SK-N-SH treated with all-trans-retinoic acid at 6 μM for 48 hours (cell line): ENCODE data around the gene ATP9A.

ENCODE experiments used
- ATAC-seq: fragments of 200-7000 bp; cut with Tn5 transposase; 3 replicates; pipeline ENCODE4 v1.9.1; 2020; ENCODE audit warnings: mild to moderate bottlenecking, moderate library complexity
- ARNTL ChIP-seq: fragments of 450-650 bp; formaldehyde crosslinking; IDR thresholded peaks from 2 replicates; pipeline ENCODE4 v1.5.0; 2020; ENCODE audit warnings: low read depth, mild to moderate bottlenecking, moderate library complexity, borderline replicate concordance
- BACH2 ChIP-seq: fragments of 250-450 bp; sonication (Bioruptor Pico); IDR thresholded peaks from 2 replicates; pipeline ENCODE4 v1.9.0; 2021; ENCODE audit warnings: mild to moderate bottlenecking, borderline replicate concordance
- CSDC2 ChIP-seq: fragments of 250-450 bp; sonication (Bioruptor Pico); IDR thresholded peaks from 2 replicates; pipeline ENCODE4 v1.5.0; 2020; ENCODE audit warnings: mild to moderate bottlenecking, moderate library complexity
- ESRRG ChIP-seq: fragments of 250-450 bp; sonication (Bioruptor Pico); IDR thresholded peaks from 2 replicates; pipeline ENCODE4 v1.6.1; 2021; ENCODE audit warnings: mild to moderate bottlenecking
- GLIS3 ChIP-seq: fragments of 250-450 bp; sonication (Bioruptor Pico); IDR thresholded peaks from 2 replicates; pipeline ENCODE4 v1.5.0; 2020; ENCODE audit warnings: mild to moderate bottlenecking, moderate library complexity
- ISL1 ChIP-seq: fragments of 250-450 bp; sonication (Bioruptor Pico); IDR thresholded peaks from 2 replicates; pipeline ENCODE4 v2.1.2; 2022; ENCODE audit warnings: mild to moderate bottlenecking, moderate library complexity
- RARB ChIP-seq: fragments of 250-450 bp; sonication (Bioruptor Pico); IDR thresholded peaks from 2 replicates; pipeline ENCODE4 v1.8.0; 2021; ENCODE audit warnings: mild to moderate bottlenecking, moderate library complexity
- SNAI2 ChIP-seq: fragments of 250-450 bp; sonication (Bioruptor Pico); IDR thresholded peaks from 2 replicates; pipeline ENCODE4 v1.5.0; 2020; ENCODE audit warnings: mild to moderate bottlenecking, moderate library complexity
- TCF4 ChIP-seq: fragments of 250-450 bp; sonication (Bioruptor Pico); IDR thresholded peaks from 2 replicates; pipeline ENCODE4 v1.8.0; 2021; ENCODE audit warnings: mild to moderate bottlenecking, moderate library complexity, borderline replicate concordance
- TOX ChIP-seq: fragments of 250-450 bp; sonication (Bioruptor Pico); IDR thresholded peaks from 2 replicates; pipeline ENCODE4 v1.8.0; 2021; ENCODE audit warnings: mild to moderate bottlenecking, moderate library complexity, borderline replicate concordance
- ZFP3 ChIP-seq: fragments of 250-450 bp; sonication (Bioruptor Pico); IDR thresholded peaks from 2 replicates; pipeline ENCODE4 v1.5.0; 2020; ENCODE audit warnings: mild to moderate bottlenecking, moderate library complexity
- ZFP30 ChIP-seq: fragments of 450-650 bp; formaldehyde crosslinking; IDR thresholded peaks from 2 replicates; pipeline ENCODE4 v1.5.0; 2022; ENCODE audit warnings: mild to moderate bottlenecking, moderate library complexity
- ZNF565 ChIP-seq: fragments of 450-650 bp; formaldehyde crosslinking; conservative IDR thresholded peaks from 2 replicates; pipeline ENCODE4 v1.5.0; 2020; ENCODE audit warnings: low read depth, mild to moderate bottlenecking, moderate library complexity
- ZNF70 ChIP-seq: fragments of 450-650 bp; formaldehyde crosslinking; IDR thresholded peaks from 2 replicates; pipeline ENCODE4 v1.5.0; 2020; ENCODE audit warnings: mild to moderate bottlenecking, moderate library complexity
- ZNF8 ChIP-seq: fragments of 450-650 bp; formaldehyde crosslinking; IDR thresholded peaks from 2 replicates; pipeline ENCODE4 v1.5.0; 2020; ENCODE audit warnings: mild to moderate bottlenecking, moderate library complexity
- TF ChIP-seq, protein P1 (sequence below): fragments of 250-450 bp; sonication (Bioruptor Pico); IDR thresholded peaks from 2 replicates; pipeline ENCODE4 v1.5.1; 2020; ENCODE audit warnings: low read depth, mild to moderate bottlenecking, moderate library complexity
- TF ChIP-seq, protein P2 (sequence below): fragments of 250-450 bp; sonication (Bioruptor Pico); IDR thresholded peaks from 2 replicates; pipeline ENCODE4 v1.5.1; 2021; ENCODE audit warnings: mild to moderate bottlenecking, moderate library complexity
- TF ChIP-seq, protein P3 (sequence below): fragments of 250-450 bp; sonication (Bioruptor Pico); IDR thresholded peaks from 2 replicates; pipeline ENCODE4 v1.5.0; 2020; ENCODE audit warnings: mild to moderate bottlenecking, moderate library complexity
- TF ChIP-seq, protein P4 (sequence below): fragments of 250-450 bp; sonication (Bioruptor Pico); IDR thresholded peaks from 2 replicates; pipeline ENCODE4 v1.8.0; 2021; ENCODE audit warnings: low read depth, mild to moderate bottlenecking, moderate library complexity, borderline replicate concordance
- TF ChIP-seq, protein P5 (sequence below): fragments of 250-450 bp; sonication (Bioruptor Pico); IDR thresholded peaks from 2 replicates; pipeline ENCODE4 v1.8.0; 2020; ENCODE audit warnings: mild to moderate bottlenecking, moderate library complexity, borderline replicate concordance

The ATP9A gene

DNA sequence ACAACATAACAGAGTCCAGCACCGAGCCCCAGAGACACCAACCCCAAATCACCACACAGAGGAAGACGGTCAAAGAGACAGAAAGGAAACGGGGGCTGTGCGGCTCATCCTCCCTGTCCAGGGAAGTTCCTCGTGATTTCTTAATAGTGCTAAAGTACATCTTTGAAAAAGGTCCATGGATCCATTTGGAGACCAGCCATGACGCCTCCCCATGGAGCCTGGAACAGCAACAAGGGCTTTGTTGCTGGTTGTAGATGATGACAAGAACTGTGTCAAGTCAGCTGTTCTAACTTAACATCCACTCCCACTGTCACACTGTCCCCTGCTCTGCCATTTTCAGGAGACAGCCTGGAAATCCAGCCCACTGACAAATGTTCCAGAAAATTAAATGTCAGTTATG, 99.7 kb downstream of the ATP9A start:
- TF ChIP-seq, protein P1, sequence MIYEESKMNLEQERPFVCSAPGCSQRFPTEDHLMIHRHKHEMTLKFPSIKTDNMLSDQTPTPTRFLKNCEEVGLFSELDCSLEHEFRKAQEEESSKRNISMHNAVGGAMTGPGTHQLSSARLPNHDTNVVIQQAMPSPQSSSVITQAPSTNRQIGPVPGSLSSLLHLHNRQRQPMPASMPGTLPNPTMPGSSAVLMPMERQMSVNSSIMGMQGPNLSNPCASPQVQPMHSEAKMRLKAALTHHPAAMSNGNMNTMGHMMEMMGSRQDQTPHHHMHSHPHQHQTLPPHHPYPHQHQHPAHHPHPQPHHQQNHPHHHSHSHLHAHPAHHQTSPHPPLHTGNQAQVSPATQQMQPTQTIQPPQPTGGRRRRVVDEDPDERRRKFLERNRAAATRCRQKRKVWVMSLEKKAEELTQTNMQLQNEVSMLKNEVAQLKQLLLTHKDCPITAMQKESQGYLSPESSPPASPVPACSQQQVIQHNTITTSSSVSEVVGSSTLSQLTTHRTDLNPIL (CRISPR knock-in tag) = no peak
- TF ChIP-seq ZFP3 (CRISPR knock-in tag) = no peak
- TF ChIP-seq ZFP30 (CRISPR knock-in tag) = no peak
- TF ChIP-seq ZNF8 (CRISPR knock-in tag) = no peak
- TF ChIP-seq TCF4 (CRISPR knock-in tag) = no peak
- TF ChIP-seq, protein P2, sequence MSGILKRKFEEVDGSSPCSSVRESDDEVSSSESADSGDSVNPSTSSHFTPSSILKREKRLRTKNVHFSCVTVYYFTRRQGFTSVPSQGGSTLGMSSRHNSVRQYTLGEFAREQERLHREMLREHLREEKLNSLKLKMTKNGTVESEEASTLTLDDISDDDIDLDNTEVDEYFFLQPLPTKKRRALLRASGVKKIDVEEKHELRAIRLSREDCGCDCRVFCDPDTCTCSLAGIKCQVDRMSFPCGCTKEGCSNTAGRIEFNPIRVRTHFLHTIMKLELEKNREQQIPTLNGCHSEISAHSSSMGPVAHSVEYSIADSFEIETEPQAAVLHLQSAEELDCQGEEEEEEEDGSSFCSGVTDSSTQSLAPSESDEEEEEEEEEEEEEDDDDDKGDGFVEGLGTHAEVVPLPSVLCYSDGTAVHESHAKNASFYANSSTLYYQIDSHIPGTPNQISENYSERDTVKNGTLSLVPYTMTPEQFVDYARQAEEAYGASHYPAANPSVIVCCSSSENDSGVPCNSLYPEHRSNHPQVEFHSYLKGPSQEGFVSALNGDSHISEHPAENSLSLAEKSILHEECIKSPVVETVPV = no peak
- no peak for TF ChIP-seq ISL1 (CRISPR knock-in tag)
- no peak for TF ChIP-seq GLIS3 (CRISPR knock-in tag)
- no peak for TF ChIP-seq ARNTL (CRISPR knock-in tag)
- no peak for TF ChIP-seq ZNF565 (CRISPR knock-in tag)
- TF ChIP-seq, protein P3, sequence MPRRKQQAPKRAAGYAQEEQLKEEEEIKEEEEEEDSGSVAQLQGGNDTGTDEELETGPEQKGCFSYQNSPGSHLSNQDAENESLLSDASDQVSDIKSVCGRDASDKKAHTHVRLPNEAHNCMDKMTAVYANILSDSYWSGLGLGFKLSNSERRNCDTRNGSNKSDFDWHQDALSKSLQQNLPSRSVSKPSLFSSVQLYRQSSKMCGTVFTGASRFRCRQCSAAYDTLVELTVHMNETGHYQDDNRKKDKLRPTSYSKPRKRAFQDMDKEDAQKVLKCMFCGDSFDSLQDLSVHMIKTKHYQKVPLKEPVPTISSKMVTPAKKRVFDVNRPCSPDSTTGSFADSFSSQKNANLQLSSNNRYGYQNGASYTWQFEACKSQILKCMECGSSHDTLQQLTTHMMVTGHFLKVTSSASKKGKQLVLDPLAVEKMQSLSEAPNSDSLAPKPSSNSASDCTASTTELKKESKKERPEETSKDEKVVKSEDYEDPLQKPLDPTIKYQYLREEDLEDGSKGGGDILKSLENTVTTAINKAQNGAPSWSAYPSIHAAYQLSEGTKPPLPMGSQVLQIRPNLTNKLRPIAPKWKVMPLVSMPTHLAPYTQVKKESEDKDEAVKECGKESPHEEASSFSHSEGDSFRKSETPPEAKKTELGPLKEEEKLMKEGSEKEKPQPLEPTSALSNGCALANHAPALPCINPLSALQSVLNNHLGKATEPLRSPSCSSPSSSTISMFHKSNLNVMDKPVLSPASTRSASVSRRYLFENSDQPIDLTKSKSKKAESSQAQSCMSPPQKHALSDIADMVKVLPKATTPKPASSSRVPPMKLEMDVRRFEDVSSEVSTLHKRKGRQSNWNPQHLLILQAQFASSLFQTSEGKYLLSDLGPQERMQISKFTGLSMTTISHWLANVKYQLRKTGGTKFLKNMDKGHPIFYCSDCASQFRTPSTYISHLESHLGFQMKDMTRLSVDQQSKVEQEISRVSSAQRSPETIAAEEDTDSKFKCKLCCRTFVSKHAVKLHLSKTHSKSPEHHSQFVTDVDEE (CRISPR knock-in tag) = no peak
- TF ChIP-seq ESRRG (CRISPR knock-in tag) = no peak
- TF ChIP-seq BACH2 (CRISPR knock-in tag) = no peak
- TF ChIP-seq SNAI2 (CRISPR knock-in tag) = no peak
- TF ChIP-seq, protein P4, sequence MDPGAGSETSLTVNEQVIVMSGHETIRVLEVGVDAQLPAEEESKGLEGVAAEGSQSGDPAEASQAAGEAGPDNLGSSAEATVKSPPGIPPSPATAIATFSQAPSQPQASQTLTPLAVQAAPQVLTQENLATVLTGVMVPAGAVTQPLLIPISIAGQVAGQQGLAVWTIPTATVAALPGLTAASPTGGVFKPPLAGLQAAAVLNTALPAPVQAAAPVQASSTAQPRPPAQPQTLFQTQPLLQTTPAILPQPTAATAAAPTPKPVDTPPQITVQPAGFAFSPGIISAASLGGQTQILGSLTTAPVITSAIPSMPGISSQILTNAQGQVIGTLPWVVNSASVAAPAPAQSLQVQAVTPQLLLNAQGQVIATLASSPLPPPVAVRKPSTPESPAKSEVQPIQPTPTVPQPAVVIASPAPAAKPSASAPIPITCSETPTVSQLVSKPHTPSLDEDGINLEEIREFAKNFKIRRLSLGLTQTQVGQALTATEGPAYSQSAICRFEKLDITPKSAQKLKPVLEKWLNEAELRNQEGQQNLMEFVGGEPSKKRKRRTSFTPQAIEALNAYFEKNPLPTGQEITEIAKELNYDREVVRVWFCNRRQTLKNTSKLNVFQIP (CRISPR knock-in tag) = no peak
- ATAC-seq = no peak

DNA sequence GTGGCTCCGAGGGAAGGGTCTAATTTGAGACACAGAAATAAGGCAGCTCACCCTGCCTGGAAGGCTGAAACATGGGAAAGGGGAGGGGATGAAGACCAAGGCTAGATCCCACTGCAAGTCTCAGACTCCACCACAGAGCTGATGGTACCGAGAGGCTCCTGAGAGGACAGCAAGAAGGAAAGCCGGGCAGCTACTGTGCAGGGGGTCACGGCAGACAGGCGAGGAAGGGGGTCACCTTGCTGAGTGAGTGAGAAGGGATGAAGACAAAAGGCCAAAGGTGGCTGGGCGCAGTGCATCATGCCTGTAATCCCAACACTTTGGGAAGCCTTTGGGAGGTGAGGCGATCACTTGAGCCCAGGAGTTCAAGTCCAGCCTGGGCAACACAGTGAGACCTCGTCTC, 100.7 kb downstream of the ATP9A start:
- TF ChIP-seq TOX (no peak), CSDC2 (CRISPR knock-in tag) (no peak), ZNF8 (CRISPR knock-in tag) (no peak), SNAI2 (CRISPR knock-in tag) (no peak), ISL1 (CRISPR knock-in tag) (no peak), RARB (CRISPR knock-in tag) (no peak), BACH2 (CRISPR knock-in tag) (no peak), ZFP3 (CRISPR knock-in tag) (no peak), ZFP30 (CRISPR knock-in tag) (no peak), ZNF70 (CRISPR knock-in tag) (no peak)
- TF ChIP-seq, protein P3 (CRISPR knock-in tag) = no peak
- TF ChIP-seq, protein P5, sequence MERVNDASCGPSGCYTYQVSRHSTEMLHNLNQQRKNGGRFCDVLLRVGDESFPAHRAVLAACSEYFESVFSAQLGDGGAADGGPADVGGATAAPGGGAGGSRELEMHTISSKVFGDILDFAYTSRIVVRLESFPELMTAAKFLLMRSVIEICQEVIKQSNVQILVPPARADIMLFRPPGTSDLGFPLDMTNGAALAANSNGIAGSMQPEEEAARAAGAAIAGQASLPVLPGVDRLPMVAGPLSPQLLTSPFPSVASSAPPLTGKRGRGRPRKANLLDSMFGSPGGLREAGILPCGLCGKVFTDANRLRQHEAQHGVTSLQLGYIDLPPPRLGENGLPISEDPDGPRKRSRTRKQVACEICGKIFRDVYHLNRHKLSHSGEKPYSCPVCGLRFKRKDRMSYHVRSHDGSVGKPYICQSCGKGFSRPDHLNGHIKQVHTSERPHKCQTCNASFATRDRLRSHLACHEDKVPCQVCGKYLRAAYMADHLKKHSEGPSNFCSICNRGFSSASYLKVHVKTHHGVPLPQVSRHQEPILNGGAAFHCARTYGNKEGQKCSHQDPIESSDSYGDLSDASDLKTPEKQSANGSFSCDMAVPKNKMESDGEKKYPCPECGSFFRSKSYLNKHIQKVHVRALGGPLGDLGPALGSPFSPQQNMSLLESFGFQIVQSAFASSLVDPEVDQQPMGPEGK = no peak
- ATAC-seq = no peak
